HG03175 (cell line): ENCODE results near the gene TMEM63C.

ENCODE experiments used
- ATAC-seq: cut with Tn5 transposase; IDR thresholded peaks from one replicate; pipeline ENCODE4 v1.9.1; 2021; ENCODE audit warnings: mild to moderate bottlenecking, moderate library complexity; ENCODE audit not compliant: unreplicated experiment

TMEM63C gene

DNA sequence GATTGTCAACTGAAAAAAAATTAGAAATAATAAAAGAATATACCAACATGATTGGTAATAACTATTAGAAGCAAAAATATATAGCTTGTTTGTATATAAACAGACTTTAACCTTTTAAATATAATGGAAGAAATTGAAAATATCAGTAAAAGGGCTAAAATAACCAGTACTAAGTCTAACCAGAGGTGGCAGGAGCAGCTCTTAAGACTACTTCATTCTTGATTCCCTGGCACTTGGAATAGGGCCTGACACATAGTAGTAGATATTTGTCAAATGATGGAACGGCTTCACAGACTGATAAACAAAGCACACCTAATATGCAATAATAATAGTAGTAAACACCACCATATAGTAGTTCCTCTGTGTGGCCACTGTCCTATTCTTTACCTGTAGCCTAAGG lies 9.4 kb downstream of the TMEM63C start:
- no peak for ATAC-seq

GRCh38 chr14:77194706-77195105 lies 13.1 kb downstream of the TMEM63C start:
- ATAC-seq = no peak

GRCh38 chr14:77195766-77196165 lies 14.2 kb downstream of the TMEM63C start:
- ATAC-seq = no peak

GRCh38 chr14:77197988-77198387 lies 16.4 kb downstream of the TMEM63C start:
- no peak for ATAC-seq

DNA sequence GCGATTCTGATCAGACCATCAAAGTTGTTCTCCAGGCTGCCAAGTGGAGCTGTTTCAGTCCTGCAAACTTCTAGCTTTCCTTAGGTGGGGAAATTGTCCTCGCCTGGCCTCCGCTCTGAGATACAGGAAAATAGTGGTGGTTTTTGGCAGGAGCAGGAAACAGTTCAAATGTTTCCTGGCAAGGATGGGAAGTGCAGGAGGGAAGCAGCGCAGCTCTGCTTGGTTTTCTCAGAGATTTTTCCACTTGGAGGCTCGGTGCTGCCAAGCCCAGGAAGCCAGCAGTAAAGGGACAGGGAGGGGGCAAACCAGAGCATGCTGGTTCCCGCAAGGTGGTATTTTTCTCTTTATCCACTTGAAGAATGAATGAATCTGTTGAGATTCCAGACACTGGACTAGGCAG lies 17.0 kb downstream of the TMEM63C start:
- no peak for ATAC-seq

DNA sequence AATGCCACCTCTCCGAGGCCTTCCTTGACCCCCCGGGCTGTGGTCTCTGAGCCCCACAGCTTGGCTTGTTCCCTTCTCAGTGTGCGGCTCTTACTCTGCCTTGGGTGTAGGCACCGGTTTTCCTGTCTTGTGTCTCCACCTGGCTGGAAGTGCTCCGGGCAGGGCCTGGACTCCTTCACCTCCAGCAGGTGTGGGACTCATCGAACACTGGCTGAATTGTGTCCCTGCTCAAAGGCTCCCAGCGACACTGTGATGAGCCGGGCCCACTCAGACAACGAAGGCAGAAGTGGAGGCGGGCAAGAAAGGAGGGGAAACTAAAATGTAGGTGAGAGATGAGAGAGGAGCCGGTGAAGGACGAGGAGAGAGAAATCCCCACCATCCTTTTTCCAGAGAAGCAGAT lies 18.0 kb downstream of the TMEM63C start:
- ATAC-seq = no peak

GRCh38 chr14:77200406-77200985 lies 18.9 kb downstream of the TMEM63C start:
- no peak for ATAC-seq

DNA sequence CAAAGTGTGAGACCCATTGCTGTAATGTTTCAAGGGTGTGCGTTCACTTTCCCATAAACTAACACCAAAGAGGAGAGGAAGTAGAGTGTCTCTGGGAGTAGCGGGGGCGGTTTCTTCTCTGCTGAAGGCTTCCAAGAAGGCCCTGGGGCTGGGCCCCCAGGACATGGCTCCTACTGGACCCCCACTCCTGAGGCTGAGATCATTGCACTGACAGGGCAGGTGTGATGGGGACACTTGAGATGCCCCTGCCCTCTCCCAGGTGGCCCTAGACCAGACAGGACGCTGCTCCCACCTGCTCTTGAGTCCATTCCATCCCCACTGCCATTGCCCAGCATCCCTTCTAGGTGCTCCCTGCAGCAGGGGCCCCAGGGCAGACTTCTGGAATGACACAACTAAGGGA lies 20.1 kb downstream of the TMEM63C start:
- ATAC-seq = no peak

DNA sequence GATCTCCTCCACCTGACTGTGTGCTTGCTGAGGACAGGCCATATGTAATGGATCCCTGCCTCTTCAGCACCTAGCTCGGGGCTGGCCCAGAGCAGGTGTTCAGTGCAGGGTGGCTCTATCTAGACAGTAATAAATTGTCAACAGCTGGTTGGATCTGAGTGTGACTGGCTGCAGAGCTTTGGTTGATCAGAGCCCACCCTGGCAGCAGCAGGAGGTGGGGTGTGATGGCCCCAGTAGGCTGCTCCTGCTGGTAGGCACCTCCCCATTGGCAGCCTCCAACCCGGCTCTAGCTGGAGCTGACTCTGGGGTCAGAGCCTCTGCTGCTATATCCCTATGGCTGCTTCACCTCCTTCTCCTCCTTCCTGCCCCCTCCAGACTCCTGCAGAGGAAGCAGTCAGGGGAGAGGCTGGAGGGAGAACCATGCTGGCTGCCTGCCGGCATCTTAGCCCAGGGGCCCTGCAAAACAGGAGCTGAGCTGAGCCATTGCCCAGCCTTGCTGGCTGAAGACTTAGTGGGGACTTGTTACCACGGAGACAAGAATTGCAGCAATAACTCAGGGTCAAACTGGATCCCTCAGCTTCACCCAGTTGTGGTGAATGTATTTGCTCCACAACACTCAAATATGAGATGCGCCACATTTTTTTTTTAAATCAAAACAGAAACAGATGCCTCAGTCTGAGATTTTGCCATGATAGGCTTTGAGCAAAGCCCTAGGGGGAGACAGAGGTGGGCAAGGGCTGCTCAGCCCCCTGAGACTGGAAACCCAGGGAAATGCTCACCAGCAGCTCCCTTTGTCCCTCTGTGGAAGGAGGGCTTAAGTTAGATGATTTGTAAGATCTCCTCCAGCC lies 22.2 kb downstream of the TMEM63C start:
- ATAC-seq = no peak

DNA sequence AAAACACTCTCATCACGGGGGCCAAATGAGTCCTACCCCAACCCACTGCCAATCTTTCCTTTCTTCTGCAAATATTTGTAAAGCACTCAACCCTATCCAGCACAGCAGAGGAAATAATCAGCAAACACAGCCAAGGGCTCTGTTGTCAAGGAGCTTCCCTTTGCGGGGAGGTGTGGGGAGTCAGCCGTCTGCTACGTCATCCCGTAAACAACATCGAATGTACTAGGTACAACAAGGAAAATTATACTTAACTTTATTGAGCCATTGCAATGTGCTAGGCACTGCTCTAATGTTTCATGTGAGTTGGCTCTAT lies 22.8 kb downstream of the TMEM63C start:
- ATAC-seq = no peak

- ATAC-seq = no peak
Measured at GRCh38 chr14:77204907-77205306, 23.3 kb downstream of the TMEM63C start.

DNA sequence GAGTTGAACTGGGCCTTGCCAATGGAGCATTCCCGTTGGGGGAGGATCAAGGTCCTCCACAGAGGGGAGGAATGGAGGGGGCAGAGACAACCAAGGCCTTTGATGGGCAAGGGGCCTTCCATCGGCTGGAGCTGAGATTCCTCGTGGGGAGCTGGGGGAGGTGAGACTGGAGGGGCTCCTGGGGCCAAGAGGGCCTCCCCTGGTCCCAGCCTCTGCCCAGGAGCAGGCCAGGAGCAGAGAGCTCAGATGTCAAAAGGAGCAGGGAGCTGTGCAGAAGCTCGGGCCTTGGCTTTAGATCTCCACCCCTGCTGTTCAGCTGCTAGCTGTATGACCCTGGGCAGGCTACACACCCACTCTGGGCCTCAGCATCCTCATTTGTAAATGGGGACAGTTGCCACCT lies 24.0 kb downstream of the TMEM63C start:
- no peak for ATAC-seq

DNA sequence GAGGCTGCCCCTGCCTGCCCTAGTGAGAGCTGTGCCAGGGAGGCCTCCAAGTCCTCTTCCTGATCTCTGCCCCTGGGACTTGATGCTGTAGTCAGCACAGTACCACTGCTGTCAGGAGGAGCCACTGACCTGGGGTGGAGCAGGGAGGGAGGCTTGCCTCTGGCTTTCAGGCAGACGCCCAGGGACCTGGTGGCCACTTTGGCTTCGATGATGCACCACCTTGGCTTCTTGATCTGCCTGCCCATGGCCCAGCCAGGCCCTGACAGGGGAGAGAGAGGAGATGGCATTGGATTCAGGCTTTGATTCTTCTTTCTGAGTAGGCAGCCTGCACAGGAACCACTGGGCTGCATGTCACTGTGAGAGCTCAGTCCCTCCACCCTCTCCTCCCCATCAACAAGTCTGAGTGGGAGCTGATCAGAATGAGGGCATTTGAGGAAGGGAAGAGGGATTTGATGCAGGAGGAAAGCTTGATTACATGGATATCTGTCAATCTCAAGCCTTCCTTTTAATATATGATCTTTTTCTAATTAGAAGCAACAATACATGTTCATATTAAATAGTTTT lies 24.7 kb downstream of the TMEM63C start:
- ATAC-seq = no peak

DNA sequence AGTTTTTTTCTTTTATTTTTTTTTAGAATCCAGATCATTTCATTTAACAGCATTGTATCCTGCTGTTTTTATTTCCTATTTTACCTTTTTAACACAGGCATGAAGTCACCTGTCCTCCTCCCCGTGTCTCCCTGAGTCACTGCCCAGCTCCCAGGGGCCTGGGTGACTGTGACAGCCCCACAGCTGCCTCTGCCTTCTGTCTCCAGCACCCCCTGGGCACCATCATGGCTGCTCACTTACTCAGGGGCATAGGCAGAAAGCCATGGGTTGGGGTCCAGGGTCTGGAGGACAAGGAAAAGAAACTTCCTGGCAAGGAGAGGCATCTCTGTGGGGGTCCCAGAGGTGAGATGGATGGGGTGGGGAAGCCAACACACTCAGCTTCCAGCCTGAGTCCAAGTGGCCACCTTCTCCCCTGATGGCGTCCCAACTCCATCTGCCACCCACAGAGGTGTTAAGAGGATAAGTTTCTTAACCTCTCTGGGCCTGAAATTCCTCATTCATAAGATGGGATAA lies 25.3 kb downstream of the TMEM63C start:
- no peak for ATAC-seq

GRCh38 chr14:77208291-77208978 lies 26.8 kb downstream of the TMEM63C start:
- ATAC-seq = no peak

DNA sequence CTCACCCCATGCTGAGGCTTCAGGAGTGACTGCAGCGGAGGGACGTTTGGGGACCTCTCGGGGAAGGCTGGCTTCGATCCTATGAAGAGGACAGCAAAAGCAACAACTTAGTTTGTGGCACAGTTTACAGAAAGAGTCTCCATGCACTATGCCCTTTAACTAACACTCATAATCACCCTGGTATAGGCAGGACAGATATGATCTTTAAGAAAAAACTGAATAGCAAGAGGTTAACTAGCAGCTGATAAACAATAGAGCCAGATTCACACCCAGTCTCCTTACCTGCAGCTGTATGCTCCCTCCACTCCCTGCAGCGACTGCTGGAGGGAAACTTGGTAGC lies 27.4 kb downstream of the TMEM63C start:
- ATAC-seq = no peak

GRCh38 chr14:77212097-77212870 lies 30.7 kb downstream of the TMEM63C start:
- no peak for ATAC-seq

- peak; percentile 68 for ATAC-seq
Measured at GRCh38 chr14:77212943-77213678, 31.5 kb downstream of the TMEM63C start.

DNA sequence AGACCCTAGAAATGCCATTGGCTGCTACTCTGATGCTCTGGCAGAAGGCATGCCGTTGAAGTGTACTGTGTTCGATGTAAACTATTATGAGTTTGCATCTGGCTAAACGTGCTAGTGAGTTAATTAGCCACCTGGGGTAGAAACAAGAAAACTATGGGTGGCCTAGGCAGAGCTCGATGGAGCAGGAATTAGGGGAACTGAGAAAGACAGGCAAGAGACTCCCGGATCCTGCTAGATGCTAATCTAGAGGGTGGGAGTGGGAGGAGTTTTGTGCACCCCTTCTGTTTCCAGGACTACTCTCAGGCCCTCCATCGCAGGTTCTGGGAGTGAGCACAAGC lies 32.0 kb downstream of the TMEM63C start:
- ATAC-seq = peak; percentile 12

GRCh38 chr14:77214216-77214615 lies 32.6 kb downstream of the TMEM63C start:
- no peak for ATAC-seq
